Endodermal cell (in vitro differentiated cells): ENCODE results near the gene LGR6. TPM values are rescaled to one million over a fixed set of nuclear protein-coding genes. Genes with fewer than 3 reads are reported as not detected.
A peak's percentile ranks its signal among the peaks of the same experiment; 100 is the strongest.
"Not testable (repeated sequence)": the region's sequence is repeated elsewhere in the genome, so short reads cannot be mapped to it uniquely, and the experiment has no call there.

Experiments used
- DNase-seq: peaks from one replicate; pipeline ENCODE4 v3.0.0-alpha.2; 2017
- H3K27ac ChIP-seq: 2 replicates; pipeline ENCODE4 v1.5.1; 2013; ENCODE audit warnings: mild to moderate bottlenecking, low read depth, low read length, moderate library complexity
- H3K27me3 ChIP-seq: 2 replicates; pipeline ENCODE4 v1.6.1; 2013; ENCODE audit warnings: mild to moderate bottlenecking, low read length, moderate library complexity; ENCODE audit not compliant: insufficient read depth, control insufficient read depth, poor library complexity, severe bottlenecking
- H3K36me3 ChIP-seq: 2 replicates; pipeline ENCODE4 v1.7.0; 2013; ENCODE audit warnings: mild to moderate bottlenecking, low read length, moderate library complexity; ENCODE audit not compliant: control insufficient read depth, insufficient read depth
- H3K4me1 ChIP-seq: one replicate; pipeline ENCODE4 v1.7.0; 2013; ENCODE audit warnings: low read length; ENCODE audit not compliant: control insufficient read depth, insufficient read depth
- H3K4me3 ChIP-seq: 2 replicates; pipeline ENCODE4 v1.5.1; 2013; ENCODE audit warnings: mild to moderate bottlenecking, low read length, moderate library complexity
- H3K9ac ChIP-seq: 2 replicates; pipeline ENCODE4 v1.6.1; 2013; ENCODE audit warnings: mild to moderate bottlenecking, low read length, moderate library complexity; ENCODE audit not compliant: poor library complexity, severe bottlenecking; ENCODE audit errors: extremely low read depth
- H3K9me3 ChIP-seq: 2 replicates; pipeline ENCODE4 v1.6.1; 2013; ENCODE audit warnings: mild to moderate bottlenecking, low read length, moderate library complexity; ENCODE audit not compliant: control insufficient read depth
- H3K27ac Mint-ChIP-seq: 2 replicates; pipeline ENCODE4 v1.8.0; 2020; ENCODE audit warnings: mixed read lengths
- H3K27me3 Mint-ChIP-seq: 2 replicates; pipeline ENCODE4 v1.8.0; 2021; ENCODE audit warnings: mild to moderate bottlenecking, mixed read lengths; ENCODE audit not compliant: insufficient read depth
- H3K36me3 Mint-ChIP-seq: 2 replicates; pipeline ENCODE4 v1.8.0; 2020; ENCODE audit warnings: low read depth, mixed read lengths
- H3K4me1 Mint-ChIP-seq: 2 replicates; pipeline ENCODE4 v1.8.0; 2020; ENCODE audit warnings: mixed read lengths
- H3K4me3 Mint-ChIP-seq: 2 replicates; pipeline ENCODE4 v1.8.0; 2020; ENCODE audit warnings: mild to moderate bottlenecking, moderate library complexity, mixed read lengths
- H3K9me3 Mint-ChIP-seq: 2 replicates; pipeline ENCODE4 v1.8.0; 2020; ENCODE audit warnings: mild to moderate bottlenecking, mixed read lengths
- CTCF ChIP-seq: fragments of 200-600 bp; sonication (generic); conservative IDR thresholded peaks from 2 replicates; pipeline ENCODE4 v1.5.0; 2021; ENCODE audit warnings: antibody characterized with exemption, mild to moderate bottlenecking
- WGBS, 2 experiments: methylation state at CpG; one replicate each; pipeline versions ENCODE4 v1.1.5 to v1.1.7; 2013; ENCODE audit warnings: missing lambda C conversion rate in 2 of 2, mixed read lengths in 1 of 2; ENCODE audit not compliant: insufficient coverage in 1 of 2, insufficient read length in 1 of 2; 5-methylcytosine and 5-hydroxymethylcytosine counted together
- total RNA-seq, 2 donors: library from RNA; stranded (reverse); fragmentation: NEBNext Ultra II Directional in 1 of 2; extraction: Animal tissue kit (Norgen Biotek cat#: 25700) in 1 of 2; gene quantifications; 2 replicates in 1 of 2; 3 replicates in 1 of 2; pipeline ENCODE4 v1.2.1, GENCODE V29; 2021

Gene LGR6
- total RNA-seq, 2 donors from 2014 or later = 0.73 to 1.5 TPM

- H3K9me3 ChIP-seq = no peaks in the 10 kb centered on the region
- peak; percentile 96 for DNase-seq
- Mint-ChIP-seq H3K9me3 (peaks cover 7% of the 10 kb centered on the region), H3K27me3 (peaks cover 21% of the 10 kb centered on the region), H3K4me3 (no peak overlapping the region), H3K27ac (no peak overlapping the region), H3K4me1 (peaks cover 11% of the 10 kb centered on the region), H3K36me3 (peaks cover 1% of the 10 kb centered on the region)
- peak; percentile 94 for TF ChIP-seq CTCF
- no peak overlapping the region for H3K9ac ChIP-seq
- H3K27me3 ChIP-seq = peaks cover 15% of the 10 kb centered on the region
- WGBS, 2 experiments = 68 to 89% methylated on average over 10 to 20 of the region's 20 CpGs
- H3K36me3 ChIP-seq = no peaks in the 10 kb centered on the region
- peaks cover 7% of the 10 kb centered on the region for H3K4me1 ChIP-seq
- no peak overlapping the region for H3K4me3 ChIP-seq
- no peak overlapping the region for H3K27ac ChIP-seq
These were observed 4.4 kb upstream of the LGR6 start for GRCh38 chr1:202189001-202189790.

- Histone ChIP-seq H3K27me3 (peaks cover 25% of the 10 kb centered on the region), H3K9ac (no peak overlapping the region), H3K4me1 (peaks cover 7% of the 10 kb centered on the region), H3K27ac (no peak overlapping the region), H3K9me3 (no peaks in the 10 kb centered on the region), H3K4me3 (no peak overlapping the region), H3K36me3 (no peaks in the 10 kb centered on the region)
- peak; percentile 79 for DNase-seq
- Mint-ChIP-seq H3K4me3 (no peak overlapping the region), H3K4me1 (peaks cover 7% of the 10 kb centered on the region), H3K27me3 (peaks cover 26% of the 10 kb centered on the region), H3K27ac (no peak overlapping the region), H3K36me3 (peaks cover 1% of the 10 kb centered on the region), H3K9me3 (peaks cover 7% of the 10 kb centered on the region)
- 88 to 93% methylated on average over 5 to 7 of the region's 7 CpGs for WGBS, 2 experiments
- peak; percentile 49 for TF ChIP-seq CTCF
These were observed 3.5 kb upstream of the LGR6 start for GRCh38 chr1:202189918-202190715.

- H3K4me1 ChIP-seq, H3K36me3 ChIP-seq, H3K27ac Mint-ChIP-seq, H3K36me3 Mint-ChIP-seq, H3K4me3 ChIP-seq, H3K27ac ChIP-seq, H3K4me3 Mint-ChIP-seq, H3K4me1 Mint-ChIP-seq, H3K9me3 Mint-ChIP-seq, H3K9me3 ChIP-seq, DNase-seq, H3K9ac ChIP-seq: not testable (repeated sequence)
- 100% methylated on average over 5 of the region's 33 CpGs; no CpG with 5 or more reads in 1 of the 2 experiments for WGBS, 2 experiments
- H3K27me3 Mint-ChIP-seq = peaks cover 38% of the 10 kb centered on the region
- peaks cover 37% of the 10 kb centered on the region for H3K27me3 ChIP-seq
These were observed 2.2 kb upstream of the LGR6 start for GRCh38 chr1:202191391-202191790.
